MCF 10A (cell line): ENCODE results near the gene ANKK1. TPM values are rescaled to one million over a fixed set of nuclear protein-coding genes. Genes with fewer than 3 reads are reported as not detected.

Source experiments
- BruUV-seq: library from RNA; stranded (reverse); fragments of 400-500 nt; replicated peaks from 2 replicates; lab custom pipeline; 2021; lab: Mats Ljungman, UMichigan
- CTCF ChIA-PET: fragments of 300-600 bp; sonication (Branson Sonifier 250); formaldehyde crosslinking; extraction: SDS; loops from one replicate; lab custom pipeline; 2021; ENCODE audit warnings: antibody characterized with exemption, inconsistent platforms; lab: Yijun Ruan, JAX
- POLR2A ChIA-PET: fragments of 300-600, 350-650 bp; sonication (Branson Sonifier 250); formaldehyde crosslinking; extraction: SDS; loops from one replicate; lab custom pipeline; 2020; ENCODE audit warnings: antibody characterized with exemption, inconsistent platforms; lab: Yijun Ruan, JAX
- DNase-seq: peaks from one replicate; pipeline ENCODE4 v3.0.0-alpha.2; 2018; ENCODE audit not compliant: unreplicated experiment
- H3K27ac Mint-ChIP-seq: one replicate; pipeline ENCODE4 v1.8.0; 2022; ENCODE audit warnings: mild to moderate bottlenecking, low read depth, mixed read lengths; ENCODE audit not compliant: unreplicated experiment
- H3K27me3 Mint-ChIP-seq: one replicate; pipeline ENCODE4 v1.8.0; 2022; ENCODE audit warnings: mixed read lengths; ENCODE audit not compliant: insufficient read depth, unreplicated experiment
- H3K36me3 Mint-ChIP-seq: one replicate; pipeline ENCODE4 v1.8.0; 2022; ENCODE audit warnings: mild to moderate bottlenecking, moderate library complexity, mixed read lengths; ENCODE audit not compliant: insufficient read depth, unreplicated experiment
- H3K4me1 Mint-ChIP-seq: one replicate; pipeline ENCODE4 v1.8.0; 2022; ENCODE audit warnings: mixed read lengths; ENCODE audit not compliant: insufficient read depth, unreplicated experiment
- H3K4me3 Mint-ChIP-seq: one replicate; pipeline ENCODE4 v1.8.0; 2022; ENCODE audit warnings: mild to moderate bottlenecking, moderate library complexity, mixed read lengths; ENCODE audit not compliant: unreplicated experiment
- H3K9me3 Mint-ChIP-seq: one replicate; pipeline ENCODE4 v1.8.0; 2022; ENCODE audit warnings: mixed read lengths; ENCODE audit not compliant: unreplicated experiment
- CTCF ChIP-seq: fragments of 200-600 bp; IDR thresholded peaks from one replicate; pipeline ENCODE4 v1.8.0; 2022; ENCODE audit warnings: antibody characterized with exemption, mild to moderate bottlenecking; ENCODE audit not compliant: unreplicated experiment
- intact Hi-C: fragments of 100-400 bp; cut with micrococcal nuclease; formaldehyde crosslinking; loops from 2 replicates; pipeline ENCODE4 v1.14.1; 2022
- microRNA-seq: library from miRNA; unstranded; fragments of <30 nt; microRNA quantifications from one replicate; pipeline ENCODE4 v1.2.0, GENCODE V29; 2022
- total RNA-seq: library from RNA; stranded (reverse); gene quantifications from 2 replicates; pipeline ENCODE4 v1.2.3, GENCODE V29; 2022

The ANKK1 gene
- total RNA-seq, 1 experiment from 2014 or later: 0.47 TPM

- no TSS peak for BruUV-seq
- intact Hi-C loops: loop anchor here (1.0 to 5.0 kb wide), 2 partner anchors 45 to 63 kb away; no protein-coding TSS in a partner anchor
Observed at GRCh38 chr11:113447621-113448315, 60.2 kb downstream of the ANKK1 start.

GRCh38 chr11:113448316-113448677 lies 60.7 kb downstream of the ANKK1 start:
- peaks cover 34% of the 10 kb centered on the region for H3K4me1 Mint-ChIP-seq
- no peak for DNase-seq
- H3K36me3 Mint-ChIP-seq: no peaks in the 10 kb centered on the region
- ChIA-PET CTCF (interaction anchor here (0.5 to 1.7 kb wide), 5 partner anchors 25 to 142 kb away, joined by 4 to 6 read pairs (median 4); partner anchors contain the start of gene DRD2), POLR2A (interaction anchor here (0.7 to 3.7 kb wide), 11 partner anchors 18 to 106 kb away, joined by 3 to 27 read pairs (median 3); partner anchors contain the start of gene ANKK1)
- no peak overlapping the region for H3K4me3 Mint-ChIP-seq
- H3K27me3 Mint-ChIP-seq: no peaks in the 10 kb centered on the region
- H3K9me3 Mint-ChIP-seq: no peaks in the 10 kb centered on the region
- TF ChIP-seq CTCF: no peak
- H3K27ac Mint-ChIP-seq: peak overlapping the region; percentile 75
- BruUV-seq: no TSS peak
- intact Hi-C loops: loop anchor here (5.0 kb wide), 1 partner anchor 46 kb away; no protein-coding TSS in a partner anchor

More at GRCh38 chr11:113447621-113448315, 60.2 kb downstream of the ANKK1 start:
- H3K27ac Mint-ChIP-seq: peak overlapping the region; percentile 75
- TF ChIP-seq CTCF: no peak
- DNase-seq: peak; percentile 81
- no peaks in the 10 kb centered on the region for H3K36me3 Mint-ChIP-seq
- no peak overlapping the region for H3K4me3 Mint-ChIP-seq
- no peaks in the 10 kb centered on the region for H3K27me3 Mint-ChIP-seq
- H3K9me3 Mint-ChIP-seq: no peaks in the 10 kb centered on the region
- H3K4me1 Mint-ChIP-seq: peaks cover 34% of the 10 kb centered on the region
- ChIA-PET CTCF (interaction anchor here (0.6 to 1.7 kb wide), 5 partner anchors 26 to 141 kb away, joined by 3 to 6 read pairs (median 4); no protein-coding TSS in a partner anchor), POLR2A (interaction anchor here (0.7 to 3.7 kb wide), 13 partner anchors 15 to 135 kb away, joined by 3 to 27 read pairs (median 3); partner anchors contain the start of gene ANKK1)

GRCh38 chr11:113449743-113450142 lies 62.2 kb downstream of the ANKK1 start:
- H3K27me3 Mint-ChIP-seq: no peaks in the 10 kb centered on the region
- intact Hi-C loops: loop anchor here (5.0 kb wide), 1 partner anchor 47 kb away; no protein-coding TSS in a partner anchor
- H3K4me1 Mint-ChIP-seq: peaks cover 34% of the 10 kb centered on the region
- H3K9me3 Mint-ChIP-seq: no peaks in the 10 kb centered on the region
- no peaks in the 10 kb centered on the region for H3K36me3 Mint-ChIP-seq
- CTCF ChIA-PET: interaction anchor here (0.6 to 1.8 kb wide), 3 partner anchors 44 to 446 kb away, joined by 3 to 6 read pairs (median 4); no protein-coding TSS in a partner anchor
- H3K4me3 Mint-ChIP-seq: no peak overlapping the region
- H3K27ac Mint-ChIP-seq: no peak overlapping the region
- no TSS peak for BruUV-seq
- DNase-seq: no peak
- POLR2A ChIA-PET: interaction anchor here (0.7 kb wide), 1 partner anchor 40 kb away, joined by 3 read pairs; no protein-coding TSS in a partner anchor
- no peak for TF ChIP-seq CTCF

Small RNA genes lying within 50 kb of the gene (microRNA-seq; reads per million reads assigned to microRNA genes)
- gene MIR4301: not detected

Other genes with a start within 250 kb of the ANKK1 start
- 30.5 and 41.3 TPM in 2 replicates for gene TTC12, start 73.2 kb upstream of the ANKK1 start, total RNA-seq
- gene DRD2, start 87.6 kb downstream of the ANKK1 start, total RNA-seq: 0.28 and 0.96 TPM in 2 replicates